ENCODE results near the gene MISP3.
A peak's percentile ranks its signal among the peaks of the same experiment; 100 is the strongest.

The MISP3 gene

DNA sequence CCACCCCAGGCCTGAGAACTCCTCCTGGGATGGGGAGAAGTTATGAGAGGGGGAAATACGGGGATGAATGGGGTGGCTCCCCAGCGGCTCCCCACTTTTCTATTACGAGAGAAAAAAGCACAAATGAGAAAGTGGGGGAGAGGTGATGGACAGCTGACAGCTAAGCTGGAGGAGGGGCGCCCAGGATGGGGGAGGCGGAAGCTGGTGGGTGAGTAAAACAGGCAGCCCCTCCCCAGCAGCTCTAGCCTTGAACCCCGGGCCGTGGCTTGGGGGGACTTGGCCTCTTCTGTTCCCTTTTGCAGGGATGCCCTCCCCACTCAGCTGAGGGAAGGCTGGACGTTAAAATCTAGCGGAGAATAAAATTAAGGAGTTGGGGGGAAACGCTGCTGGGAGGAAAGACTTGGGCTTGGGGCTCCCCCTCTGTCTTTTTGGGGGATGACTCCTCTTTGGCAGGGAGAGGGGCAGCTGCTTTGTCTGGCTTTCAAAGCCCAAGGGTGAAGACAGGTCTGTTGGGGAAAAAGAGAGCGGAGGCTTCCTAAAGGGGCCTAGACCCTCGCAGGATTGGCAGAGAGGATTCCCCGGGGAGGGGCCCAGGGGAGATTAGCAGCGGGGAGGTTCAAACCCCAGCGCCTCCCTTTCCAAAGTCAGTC, 19.4 kb downstream of the MISP3 start:
- peaks cover 10% of the 10 kb centered on the region for H3K4me1 ChIP-seq (ENCODE audit: control insufficient read depth, insufficient read depth, low read length)
- H3K27me3 ChIP-seq (ENCODE audit: control insufficient read depth, insufficient read depth, low read length, poor library complexity, severe bottlenecking) = peaks cover 7% of the 10 kb centered on the region
- H3K9me3 ChIP-seq (ENCODE audit: control insufficient read depth, low read length) = peaks cover 3% of the 10 kb centered on the region
- H3K27ac ChIP-seq (ENCODE audit: insufficient read depth, low read depth, low read length, poor library complexity, severe bottlenecking) = no peak overlapping the region
- H3K4me3 ChIP-seq (ENCODE audit: insufficient read depth, low read depth, low read length) = peak overlapping the region; percentile 56
- WGBS, 2 experiments = 14 to 17% methylated on average over 15 of the region's 15 CpGs
- peaks cover 20% of the 10 kb centered on the region for H3K36me3 ChIP-seq (ENCODE audit: control insufficient read depth, insufficient read depth, low read length)

DNA sequence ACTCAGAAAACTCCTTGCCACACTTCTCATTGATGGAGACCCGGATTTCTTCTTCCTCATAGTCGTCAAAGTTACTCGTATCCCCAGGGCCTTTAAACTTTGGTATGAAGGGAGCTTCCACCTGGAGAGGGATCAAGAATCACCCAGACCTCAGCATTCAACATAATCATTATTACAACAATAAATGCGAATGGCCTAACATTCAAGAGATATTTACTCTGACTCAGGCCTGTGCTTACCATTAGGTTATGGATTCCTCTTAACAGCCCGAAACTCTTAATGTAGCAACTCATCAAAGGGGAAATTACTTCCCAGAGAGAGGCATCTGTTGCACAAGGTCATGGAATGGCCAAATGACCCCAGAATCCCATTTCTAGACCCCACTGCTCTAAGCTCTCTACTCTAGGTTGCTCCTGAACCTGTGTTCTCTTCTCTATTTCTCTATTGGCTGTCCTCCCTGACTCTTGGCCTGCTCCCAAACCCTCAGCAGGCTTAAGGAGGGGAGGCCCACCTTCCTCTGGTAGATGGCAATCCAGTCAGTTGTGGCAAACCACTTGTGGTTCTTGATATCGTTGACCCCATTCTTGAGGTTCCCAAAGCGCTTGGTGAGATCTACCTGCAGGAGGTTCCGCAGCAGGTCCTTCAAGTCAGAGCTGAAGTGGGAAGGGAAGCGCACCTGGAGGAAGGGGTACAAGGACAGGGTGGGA, 20.7 kb downstream of the MISP3 start:
- WGBS, 2 experiments = 94 to 95% methylated on average over 9 of the region's 9 CpGs
- H3K9me3 ChIP-seq (ENCODE audit: control insufficient read depth, low read length) = peaks cover 3% of the 10 kb centered on the region
- H3K27me3 ChIP-seq (ENCODE audit: control insufficient read depth, insufficient read depth, low read length, poor library complexity, severe bottlenecking) = peaks cover 7% of the 10 kb centered on the region
- H3K4me3 ChIP-seq (ENCODE audit: insufficient read depth, low read depth, low read length) = no peak overlapping the region
- H3K27ac ChIP-seq (ENCODE audit: insufficient read depth, low read depth, low read length, poor library complexity, severe bottlenecking) = no peak overlapping the region
- peaks cover 11% of the 10 kb centered on the region for H3K36me3 ChIP-seq (ENCODE audit: control insufficient read depth, insufficient read depth, low read length)
- peaks cover 10% of the 10 kb centered on the region for H3K4me1 ChIP-seq (ENCODE audit: control insufficient read depth, insufficient read depth, low read length)

DNA sequence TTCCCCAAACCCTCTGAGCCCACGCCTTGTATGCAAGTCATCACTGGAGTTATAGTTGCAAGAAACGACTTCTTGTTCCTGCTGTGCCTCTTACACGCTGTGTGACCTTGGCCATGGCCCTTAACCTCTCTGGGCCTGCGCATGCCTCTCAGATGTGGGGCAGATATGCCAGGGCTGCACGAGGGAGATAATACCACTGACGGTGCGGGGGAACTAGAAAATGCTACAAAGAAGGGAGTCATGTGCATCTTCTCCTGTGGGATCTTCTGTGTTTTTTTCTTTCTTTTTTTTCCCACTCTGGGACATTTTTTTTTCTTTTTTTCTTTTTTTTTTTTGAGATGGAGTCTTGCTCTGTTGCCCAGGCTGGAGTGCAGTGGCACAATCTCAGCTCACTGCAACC, 22.3 kb downstream of the MISP3 start:
- no peaks in the 10 kb centered on the region for H3K27me3 ChIP-seq (ENCODE audit: control insufficient read depth, insufficient read depth, low read length, poor library complexity, severe bottlenecking)
- H3K27ac ChIP-seq (ENCODE audit: insufficient read depth, low read depth, low read length, poor library complexity, severe bottlenecking) = no peak overlapping the region
- WGBS, 2 experiments = 94 to 95% methylated on average over 7 of the region's 7 CpGs
- H3K4me1 ChIP-seq (ENCODE audit: control insufficient read depth, insufficient read depth, low read length) = peaks cover 10% of the 10 kb centered on the region
- H3K4me3 ChIP-seq (ENCODE audit: insufficient read depth, low read depth, low read length) = no peak overlapping the region
- peaks cover 6% of the 10 kb centered on the region for H3K36me3 ChIP-seq (ENCODE audit: control insufficient read depth, insufficient read depth, low read length)
- peaks cover 3% of the 10 kb centered on the region for H3K9me3 ChIP-seq (ENCODE audit: control insufficient read depth, low read length)

- Histone ChIP-seq H3K4me1 (ENCODE audit: control insufficient read depth, insufficient read depth, low read length) (peaks cover 10% of the 10 kb centered on the region), H3K27me3 (ENCODE audit: control insufficient read depth, insufficient read depth, low read length, poor library complexity, severe bottlenecking) (no peaks in the 10 kb centered on the region), H3K9me3 (ENCODE audit: control insufficient read depth, low read length) (peaks cover 3% of the 10 kb centered on the region), H3K4me3 (ENCODE audit: insufficient read depth, low read depth, low read length) (no peak overlapping the region), H3K36me3 (ENCODE audit: control insufficient read depth, insufficient read depth, low read length) (peaks cover 6% of the 10 kb centered on the region), H3K27ac (ENCODE audit: insufficient read depth, low read depth, low read length, poor library complexity, severe bottlenecking) (no peak overlapping the region)
- WGBS, 2 experiments = 93 to 95% methylated on average over 11 of the region's 11 CpGs
Observed at GRCh38 chr19:14096272-14096992, 23.8 kb downstream of the MISP3 start.

DNA sequence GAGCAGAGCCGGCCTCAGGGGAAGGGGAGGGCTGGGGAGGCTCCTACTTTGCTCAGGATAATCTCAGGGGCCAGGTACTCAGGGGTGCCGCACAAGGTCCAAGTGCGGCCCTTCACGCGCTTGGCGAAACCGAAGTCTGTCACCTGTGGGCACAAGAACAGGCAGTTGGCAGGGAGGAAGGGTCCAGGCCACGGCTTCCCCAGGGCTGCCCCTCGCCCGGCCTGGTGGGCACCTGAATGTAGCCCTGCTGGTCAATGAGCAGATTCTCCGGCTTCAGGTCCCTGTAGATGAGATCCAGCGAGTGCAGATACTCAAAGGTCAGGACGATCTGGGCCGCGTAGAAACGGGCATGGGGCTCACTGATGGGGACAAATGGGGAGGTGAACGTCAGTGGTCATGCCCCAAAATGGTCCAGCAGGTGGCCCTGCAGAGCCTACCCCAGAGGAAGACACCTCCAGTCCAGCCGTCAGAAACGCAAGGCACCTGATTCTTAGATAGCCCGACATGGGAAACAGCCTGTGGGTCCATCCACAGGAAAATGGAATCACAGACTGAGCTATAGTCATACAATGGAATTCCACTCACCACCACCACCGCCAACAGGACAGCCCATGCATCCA, 25.1 kb downstream of the MISP3 start:
- H3K4me1 ChIP-seq (ENCODE audit: control insufficient read depth, insufficient read depth, low read length) = no peaks in the 10 kb centered on the region
- H3K36me3 ChIP-seq (ENCODE audit: control insufficient read depth, insufficient read depth, low read length) = peaks cover 6% of the 10 kb centered on the region
- H3K9me3 ChIP-seq (ENCODE audit: control insufficient read depth, low read length) = peaks cover 3% of the 10 kb centered on the region
- WGBS, 2 experiments = 88 to 89% methylated on average over 21 of the region's 21 CpGs
- H3K4me3 ChIP-seq (ENCODE audit: insufficient read depth, low read depth, low read length) = no peak overlapping the region
- no peaks in the 10 kb centered on the region for H3K27me3 ChIP-seq (ENCODE audit: control insufficient read depth, insufficient read depth, low read length, poor library complexity, severe bottlenecking)
- no peak overlapping the region for H3K27ac ChIP-seq (ENCODE audit: insufficient read depth, low read depth, low read length, poor library complexity, severe bottlenecking)

DNA sequence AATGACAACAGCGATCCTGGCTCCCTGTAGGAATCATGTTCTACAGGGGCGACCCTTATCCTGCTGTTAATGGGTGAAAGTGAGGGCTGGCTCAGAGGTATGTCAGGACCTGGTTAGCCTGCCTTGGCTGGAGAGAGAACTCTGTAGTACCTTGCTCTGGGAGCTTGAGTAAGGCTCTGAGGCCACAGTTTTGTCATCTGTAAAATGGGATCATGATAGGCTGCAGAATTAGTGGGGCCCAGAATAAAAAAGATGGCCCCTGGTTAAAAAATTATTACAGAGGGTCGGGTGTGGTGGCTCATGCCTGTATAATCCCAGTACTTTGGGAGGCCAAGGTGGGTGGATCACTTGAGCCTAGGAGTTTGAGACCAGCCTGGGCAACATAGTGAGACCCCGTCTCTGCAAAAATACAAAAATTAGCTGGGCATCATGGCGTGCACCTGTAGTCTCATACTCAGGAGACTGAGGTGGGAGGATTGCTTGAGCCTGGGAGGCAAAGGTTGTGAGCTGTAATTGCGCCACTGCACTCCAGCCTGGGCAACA, 28.5 kb downstream of the MISP3 start:
- no peaks in the 10 kb centered on the region for H3K27me3 ChIP-seq (ENCODE audit: control insufficient read depth, insufficient read depth, low read length, poor library complexity, severe bottlenecking)
- H3K4me3 ChIP-seq (ENCODE audit: insufficient read depth, low read depth, low read length) = no peak overlapping the region
- no peaks in the 10 kb centered on the region for H3K4me1 ChIP-seq (ENCODE audit: control insufficient read depth, insufficient read depth, low read length)
- 91 to 92% methylated on average over 6 of the region's 6 CpGs for WGBS, 2 experiments
- H3K27ac ChIP-seq (ENCODE audit: insufficient read depth, low read depth, low read length, poor library complexity, severe bottlenecking) = no peak overlapping the region
- H3K9me3 ChIP-seq (ENCODE audit: control insufficient read depth, low read length) = no peaks in the 10 kb centered on the region
- peaks cover 6% of the 10 kb centered on the region for H3K36me3 ChIP-seq (ENCODE audit: control insufficient read depth, insufficient read depth, low read length)

GRCh38 chr19:14102102-14102696, 29.6 kb downstream of the MISP3 start:
- no peaks in the 10 kb centered on the region for H3K27me3 ChIP-seq (ENCODE audit: control insufficient read depth, insufficient read depth, low read length, poor library complexity, severe bottlenecking)
- no peaks in the 10 kb centered on the region for H3K4me1 ChIP-seq (ENCODE audit: control insufficient read depth, insufficient read depth, low read length)
- H3K27ac ChIP-seq (ENCODE audit: insufficient read depth, low read depth, low read length, poor library complexity, severe bottlenecking) = no peak overlapping the region
- H3K9me3 ChIP-seq (ENCODE audit: control insufficient read depth, low read length) = no peaks in the 10 kb centered on the region
- no peak overlapping the region for H3K4me3 ChIP-seq (ENCODE audit: insufficient read depth, low read depth, low read length)
- H3K36me3 ChIP-seq (ENCODE audit: control insufficient read depth, insufficient read depth, low read length) = no peaks in the 10 kb centered on the region
- WGBS, 2 experiments = 94 to 95% methylated on average over 11 of the region's 11 CpGs

GRCh38 chr19:14102756-14103155, 30.2 kb downstream of the MISP3 start:
- no peaks in the 10 kb centered on the region for H3K27me3 ChIP-seq (ENCODE audit: control insufficient read depth, insufficient read depth, low read length, poor library complexity, severe bottlenecking)

DNA sequence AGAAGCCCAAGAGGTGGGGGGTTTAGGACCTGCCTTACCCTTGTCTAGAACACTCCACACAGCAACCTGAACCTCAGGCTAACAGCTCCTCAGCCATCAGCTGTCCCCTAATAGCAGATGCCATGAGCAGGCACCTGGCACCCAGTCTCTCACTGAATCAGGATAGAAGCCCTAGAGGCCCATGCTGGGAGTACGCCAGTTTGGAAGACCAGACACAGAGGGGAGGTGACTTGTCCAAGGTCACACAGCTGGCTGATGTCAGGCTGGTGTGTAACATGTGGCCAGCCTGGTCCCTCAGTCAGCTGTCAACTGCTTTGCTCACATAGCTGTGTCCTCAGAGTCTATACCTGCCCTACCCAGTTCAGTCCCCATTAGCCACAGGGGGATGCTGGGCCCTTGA, 30.7 kb downstream of the MISP3 start:
- H3K36me3 ChIP-seq (ENCODE audit: control insufficient read depth, insufficient read depth, low read length) = no peaks in the 10 kb centered on the region
- 90 to 98% methylated on average over 1 of the region's 1 CpG for WGBS, 2 experiments

More at GRCh38 chr19:14102756-14103155, 30.2 kb downstream of the MISP3 start:
- no peaks in the 10 kb centered on the region for H3K9me3 ChIP-seq (ENCODE audit: control insufficient read depth, low read length)
- H3K36me3 ChIP-seq (ENCODE audit: control insufficient read depth, insufficient read depth, low read length) = no peaks in the 10 kb centered on the region
- WGBS, 2 experiments = 95 to 96% methylated on average over 10 of the region's 10 CpGs
- H3K27ac ChIP-seq (ENCODE audit: insufficient read depth, low read depth, low read length, poor library complexity, severe bottlenecking) = no peak overlapping the region
- no peaks in the 10 kb centered on the region for H3K4me1 ChIP-seq (ENCODE audit: control insufficient read depth, insufficient read depth, low read length)
- no peak overlapping the region for H3K4me3 ChIP-seq (ENCODE audit: insufficient read depth, low read depth, low read length)

More for the DNA sequence above, 30.7 kb downstream of the MISP3 start:
- Histone ChIP-seq H3K27ac (ENCODE audit: insufficient read depth, low read depth, low read length, poor library complexity, severe bottlenecking) (no peak overlapping the region), H3K4me3 (ENCODE audit: insufficient read depth, low read depth, low read length) (no peak overlapping the region), H3K27me3 (ENCODE audit: control insufficient read depth, insufficient read depth, low read length, poor library complexity, severe bottlenecking) (no peaks in the 10 kb centered on the region), H3K9me3 (ENCODE audit: control insufficient read depth, low read length) (no peaks in the 10 kb centered on the region), H3K4me1 (ENCODE audit: control insufficient read depth, insufficient read depth, low read length) (no peaks in the 10 kb centered on the region)

Data from ectodermal cell (in vitro differentiated cells).